Activated CD8-positive, alpha-beta T cell treated with anti-CD3 and anti-CD28 coated beads for 36 hours (primary cell): ENCODE data around the gene ALAS1. TPM values are rescaled to one million over a fixed set of nuclear protein-coding genes. Genes with fewer than 3 reads are reported as not detected.

Experiments
- ATAC-seq: fragments of 200-7000 bp; cut with Tn5 transposase; one replicate; pipeline ENCODE4 v1.10.0; 2021; ENCODE audit warnings: mild to moderate bottlenecking, moderate library complexity
- CTCF ChIA-PET: fragments of 350-600 bp; sonication (Branson Sonifier 250); formaldehyde crosslinking; loops from one replicate; lab custom pipeline; 2021; ENCODE audit warnings: antibody characterized with exemption; lab: Charles Lee
- POLR2A ChIA-PET: fragments of 350-600 bp; sonication (Branson Sonifier 250); formaldehyde crosslinking; loops from one replicate; lab custom pipeline; 2021; ENCODE audit warnings: antibody characterized with exemption; lab: Charles Lee
- DNase-seq: peaks from one replicate; pipeline ENCODE4 v3.0.0-alpha.2; 2020
- H3K27ac Mint-ChIP-seq: one replicate; pipeline ENCODE4 v1.8.0; 2021; ENCODE audit warnings: mild to moderate bottlenecking, mixed read lengths
- H3K27me3 Mint-ChIP-seq: one replicate; pipeline ENCODE4 v1.8.0; 2021; ENCODE audit warnings: mixed read lengths
- H3K36me3 Mint-ChIP-seq: one replicate; pipeline ENCODE4 v1.8.0; 2021; ENCODE audit warnings: low read depth, mixed read lengths
- H3K4me1 Mint-ChIP-seq: one replicate; pipeline ENCODE4 v1.8.0; 2021; ENCODE audit warnings: low read depth, mixed read lengths
- H3K4me3 Mint-ChIP-seq: one replicate; pipeline ENCODE4 v1.8.0; 2021; ENCODE audit warnings: mild to moderate bottlenecking, moderate library complexity, mixed read lengths
- H3K9me3 Mint-ChIP-seq: one replicate; pipeline ENCODE4 v1.8.0; 2021; ENCODE audit warnings: mixed read lengths
- CTCF ChIP-seq: fragments of 200-600 bp; IDR thresholded peaks from one replicate; pipeline ENCODE4 v1.8.0; 2022; ENCODE audit warnings: antibody characterized with exemption, mild to moderate bottlenecking
- intact Hi-C: fragments of 100-400 bp; cut with micrococcal nuclease; formaldehyde crosslinking; loops from one replicate; pipeline ENCODE4 v1.10.0; 2022
- total RNA-seq, 2 experiments: library from RNA; stranded (reverse); gene quantifications; one replicate each; pipeline ENCODE4 v1.2.3, GENCODE V29; 2021

The ALAS1 gene
- total RNA-seq, 2 experiments from 2014 or later, result 54.3 to 54.6 TPM

- DNase-seq (no peak), ATAC-seq (no peak)
- POLR2A ChIA-PET, result no interaction called here
- Mint-ChIP-seq H3K27ac (no peak overlapping the region), H3K27me3 (no peaks in the 10 kb centered on the region), H3K36me3 (no peaks in the 10 kb centered on the region), H3K4me1 (no peaks in the 10 kb centered on the region), H3K9me3 (no peaks in the 10 kb centered on the region), H3K4me3 (no peak overlapping the region)
- intact Hi-C loops, result no loop called here
- no peak for TF ChIP-seq CTCF
- CTCF ChIA-PET, result interaction anchor here (0.9 kb wide), 2 partner anchors 11 to 166 kb away, joined by 3 read pairs; no protein-coding TSS in a partner anchor
Observed at GRCh38 chr3:52173101-52173500, 24.9 kb upstream of the ALAS1 start.

GRCh38 chr3:52174896-52175295 is 23.1 kb upstream of the ALAS1 start:
- TF ChIP-seq CTCF, result no peak
- ChIA-PET CTCF (no interaction called here), POLR2A (no interaction called here)
- H3K36me3 Mint-ChIP-seq, result no peaks in the 10 kb centered on the region
- H3K9me3 Mint-ChIP-seq, result no peaks in the 10 kb centered on the region
- no peak overlapping the region for H3K27ac Mint-ChIP-seq
- no peak overlapping the region for H3K4me3 Mint-ChIP-seq
- H3K4me1 Mint-ChIP-seq, result no peaks in the 10 kb centered on the region
- ATAC-seq, result no peak
- intact Hi-C loops, result no loop called here
- no peak for DNase-seq
- no peaks in the 10 kb centered on the region for H3K27me3 Mint-ChIP-seq

GRCh38 chr3:52175416-52176179 is 22.4 kb upstream of the ALAS1 start:
- no peaks in the 10 kb centered on the region for H3K36me3 Mint-ChIP-seq
- no peak overlapping the region for H3K27ac Mint-ChIP-seq
- no peak for ATAC-seq
- H3K9me3 Mint-ChIP-seq, result no peaks in the 10 kb centered on the region
- POLR2A ChIA-PET, result no interaction called here
- no peaks in the 10 kb centered on the region for H3K4me1 Mint-ChIP-seq
- intact Hi-C loops, result no loop called here
- no peak overlapping the region for H3K4me3 Mint-ChIP-seq
- TF ChIP-seq CTCF, result no peak
- H3K27me3 Mint-ChIP-seq, result no peaks in the 10 kb centered on the region
- DNase-seq, result no peak
- CTCF ChIA-PET, result no interaction called here

- intact Hi-C loops, result no loop called here
- Mint-ChIP-seq H3K27ac (no peak overlapping the region), H3K4me1 (no peaks in the 10 kb centered on the region), H3K27me3 (no peaks in the 10 kb centered on the region), H3K36me3 (no peaks in the 10 kb centered on the region), H3K9me3 (no peaks in the 10 kb centered on the region), H3K4me3 (no peak overlapping the region)
- ChIA-PET CTCF (no interaction called here), POLR2A (no interaction called here)
- DNase-seq, result no peak
- TF ChIP-seq CTCF, result no peak
- ATAC-seq, result no peak
Observed at GRCh38 chr3:52176180-52176752, 21.7 kb upstream of the ALAS1 start.

- Mint-ChIP-seq H3K4me1 (no peaks in the 10 kb centered on the region), H3K4me3 (no peak overlapping the region), H3K9me3 (no peaks in the 10 kb centered on the region), H3K36me3 (no peaks in the 10 kb centered on the region), H3K27me3 (no peaks in the 10 kb centered on the region), H3K27ac (no peak overlapping the region)
- intact Hi-C loops, result no loop called here
- ChIA-PET CTCF (no interaction called here), POLR2A (interaction anchor here (0.6 kb wide), 1 partner anchor 91 kb away, joined by 3 read pairs; no protein-coding TSS in a partner anchor)
- no peak for TF ChIP-seq CTCF
- DNase-seq (no peak), ATAC-seq (no peak)
Observed at GRCh38 chr3:52176951-52177700, 20.8 kb upstream of the ALAS1 start.
